Pancreas (tissue), 10 donors: ENCODE data around the gene TPH2. TPM values are rescaled to one million over a fixed set of nuclear protein-coding genes. Genes with fewer than 3 reads are reported as not detected.

Experiments
- ATAC-seq, 4 donors: fragments of 200-7000 bp; cut with Tn5 transposase; one replicate each; pipeline versions ENCODE4 v1.8.0 to v1.9.1; 2020; ENCODE audit warnings: mild to moderate bottlenecking in 4 of 4, moderate library complexity in 4 of 4
- DNase-seq, 6 donors: peaks; one replicate each; pipeline ENCODE4 v3.0.0-alpha.2; 2020
- FAIRE-seq: peaks from 2 replicates; lab custom pipeline; 2012; peaks lifted over from hg19 to GRCh38; lab: Jason Lieb, UNC
- H3K27ac ChIP-seq, 4 donors: fragments of 200-600 bp; sonication (generic); 1 replicate in 3 of 4; 2 replicates in 1 of 4; pipeline versions ENCODE4 v1.5.0 to v1.8.0; 2020
- H3K27me3 ChIP-seq, 4 donors: fragments of 200-600 bp; one replicate each; pipeline ENCODE4 v1.8.0; 2021
- H3K36me3 ChIP-seq, 3 donors: fragments of 200-600 bp; sonication (generic) in 1 of 3; one replicate each; pipeline versions ENCODE4 v1.5.0 to v1.8.0; 2020 to 2021
- H3K4me1 ChIP-seq, 3 donors: fragments of 200-600 bp; one replicate each; pipeline ENCODE4 v1.8.0; 2021
- H3K4me3 ChIP-seq, 4 donors: fragments of 200-600 bp; sonication (generic) in 2 of 4; one replicate each; pipeline versions ENCODE4 v1.5.0 to v1.8.0; 2020 to 2021
- H3K9me3 ChIP-seq, 4 donors: fragments of 200-600 bp; one replicate each; pipeline ENCODE4 v1.8.0; 2021
- CTCF ChIP-seq, 4 donors: fragments of 200-600 bp; sonication (generic) in 3 of 4; IDR thresholded peaks; one replicate each; pipeline versions ENCODE4 v1.5.0 to v1.8.0; 2021; ENCODE audit warnings: antibody characterized with exemption in 4 of 4
- WGBS, 2 donors: extraction: QIAGEN DNeasy Blood & Tissue Kit; methylation state at CpG; one replicate each; pipeline ENCODE4 v1.1.7; 2013; 5-methylcytosine and 5-hydroxymethylcytosine counted together
- intact Hi-C, 3 donors: fragments of 100-400 bp; cut with DNase I; formaldehyde crosslinking; loops; one replicate each; pipeline versions ENCODE4 v1.11.1 to v1.14.2; 2022
- polyA plus RNA-seq, 2 donors: library from polyadenylated mRNA; stranded (reverse); fragments of 200-250 nt; gene quantifications; one replicate each; pipeline ENCODE4 v1.2.3, GENCODE V29; 2013
- total RNA-seq, 6 donors: library from RNA; stranded (reverse); fragmentation: NEBNext Ultra II Directional in 4 of 6; extraction: Animal tissue kit (Norgen Biotek cat#: 25700) in 4 of 6; gene quantifications; one replicate each; pipeline versions ENCODE4 v1.2.1 to v1.2.4, GENCODE V29; 2021 to 2023
- donor health status: healthy with polysubstance abuse.
- donor health status: DM: no; HTN: no; CAD: no; lungs with moderate emphysema.
- donor health status: DM: no; HTN: no; CAD: no.
- donor health status: control.
- donor health status: control.
- donor health status: Bipolar disorder and iron deficiency.
- donor health status: DM: yes; HTN: yes; CAD: no.
- donor health status: DM: no; HTN: no; CAD: no.
- donor health status: DM: no; HTN: no; CAD: no.
- donor health status: DM: yes; HTN: yes; CAD: no.

The TPH2 gene
- total and polyA plus RNA-seq, 8 donors = not detected

DNA sequence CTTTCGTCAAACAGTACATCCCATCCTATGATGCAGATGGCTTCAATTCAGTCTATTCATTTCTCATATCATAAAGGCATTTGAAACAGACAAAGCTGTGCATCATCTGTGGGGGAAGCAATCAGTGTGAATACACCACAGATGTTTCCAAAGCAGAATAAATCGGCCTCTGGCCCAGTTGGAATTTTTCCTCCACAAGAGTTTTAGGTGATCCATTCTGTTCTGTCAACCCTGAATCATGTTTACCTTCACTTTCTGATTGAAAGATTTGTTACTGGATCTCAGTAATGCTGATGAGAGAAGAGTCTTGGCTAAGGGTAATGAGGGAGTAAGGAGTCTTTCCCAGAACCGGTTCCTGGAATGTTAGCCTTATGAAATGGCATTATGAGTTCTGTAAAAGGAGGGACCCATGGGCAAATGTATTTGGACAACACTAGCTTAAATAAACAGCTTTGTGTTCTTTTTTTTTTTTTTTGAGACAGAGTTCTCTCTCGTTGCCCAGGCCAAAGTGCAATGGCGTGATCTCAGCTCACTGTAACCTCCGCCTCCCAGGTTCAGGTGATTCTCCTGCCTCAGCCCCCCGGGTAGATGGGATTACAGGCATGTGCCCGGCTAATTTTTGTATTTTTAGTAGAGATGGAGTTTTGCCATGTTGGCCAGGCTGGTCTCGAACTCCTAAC is 62.5 kb downstream of the TPH2 start:
- intact Hi-C loops = no loop called here
- no peak overlapping the region for H3K27ac ChIP-seq
- no peaks in the 10 kb centered on the region for H3K36me3 ChIP-seq
- 76 to 80% methylated on average over 9 of the region's 9 CpGs for WGBS, 2 donors
- no peaks in the 10 kb centered on the region for H3K27me3 ChIP-seq
- H3K9me3 ChIP-seq = no peaks in the 10 kb centered on the region
- no peak for DNase-seq
- no peak for FAIRE-seq
- H3K4me3 ChIP-seq = no peak overlapping the region
- ATAC-seq = no peak
- no peaks in the 10 kb centered on the region for H3K4me1 ChIP-seq
- TF ChIP-seq CTCF (IDR thresholded peaks at IDR 0.05) = no peak

GRCh38 chr12:72006766-72007165 is 68.1 kb downstream of the TPH2 start:
- intact Hi-C loops = no loop called here
- WGBS, 2 donors = 66 to 76% methylated on average over 2 of the region's 2 CpGs
- FAIRE-seq (no peak), ATAC-seq (no peak), DNase-seq (no peak)
- no peak for TF ChIP-seq CTCF (IDR thresholded peaks at IDR 0.05)
- no peak overlapping the region for H3K4me3 ChIP-seq
- H3K27ac ChIP-seq = no peak overlapping the region
- no peaks in the 10 kb centered on the region for H3K27me3 ChIP-seq
- no peaks in the 10 kb centered on the region for H3K9me3 ChIP-seq
- no peaks in the 10 kb centered on the region for H3K36me3 ChIP-seq
- H3K4me1 ChIP-seq = no peaks in the 10 kb centered on the region

DNA sequence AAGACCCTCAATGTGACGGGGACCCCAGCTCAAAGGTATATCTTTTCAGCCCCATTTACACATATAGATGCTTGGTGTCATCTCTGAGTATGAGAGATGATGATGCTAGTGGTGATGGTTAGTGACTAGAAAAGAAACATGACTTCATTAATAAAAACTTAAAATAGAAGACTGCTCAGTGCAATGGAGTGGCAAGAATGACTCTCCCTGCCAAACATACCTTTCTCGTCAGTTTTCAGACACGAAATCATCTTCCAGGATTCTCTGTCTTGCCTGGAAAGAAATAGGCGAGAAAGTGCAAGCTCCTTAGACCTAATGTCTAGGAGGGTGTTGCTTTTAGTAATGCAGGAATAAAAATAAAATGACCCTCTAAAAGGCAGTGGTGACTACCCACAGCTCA is 71.7 kb downstream of the TPH2 start:
- no peaks in the 10 kb centered on the region for H3K9me3 ChIP-seq
- no peak for FAIRE-seq
- no peak for DNase-seq
- ATAC-seq = no peak
- intact Hi-C loops = no loop called here
- H3K27me3 ChIP-seq = no peaks in the 10 kb centered on the region
- TF ChIP-seq CTCF (IDR thresholded peaks at IDR 0.05) = no peak
- H3K27ac ChIP-seq = no peak overlapping the region
- no peaks in the 10 kb centered on the region for H3K36me3 ChIP-seq
- no peak overlapping the region for H3K4me3 ChIP-seq
- no peaks in the 10 kb centered on the region for H3K4me1 ChIP-seq
- 57 to 70% methylated on average over 4 of the region's 4 CpGs for WGBS, 2 donors

DNA sequence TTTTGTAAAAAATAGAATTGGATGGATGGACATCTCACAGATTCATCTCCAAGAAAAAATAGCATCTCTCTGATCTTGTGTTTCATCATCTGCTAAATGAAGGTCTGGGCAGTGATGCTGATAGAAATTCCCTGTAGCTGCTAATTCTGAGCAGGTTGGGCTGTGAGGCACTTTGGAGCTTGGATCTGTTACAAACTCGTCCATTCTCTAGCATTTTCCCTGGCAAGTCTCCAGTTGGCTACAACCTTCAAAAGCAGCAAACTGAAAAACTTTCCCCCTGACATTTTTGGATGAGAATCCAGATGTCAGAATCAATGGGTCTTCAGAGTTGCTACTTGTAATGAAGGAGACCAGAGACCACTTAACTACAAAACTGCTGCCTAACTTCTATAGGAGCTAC is 72.7 kb downstream of the TPH2 start:
- WGBS, 2 donors = 0 to 6% methylated on average over 1 of the region's 1 CpG
- H3K27ac ChIP-seq = no peak overlapping the region
- intact Hi-C loops = no loop called here
- H3K36me3 ChIP-seq = no peaks in the 10 kb centered on the region
- no peaks in the 10 kb centered on the region for H3K4me1 ChIP-seq
- no peaks in the 10 kb centered on the region for H3K9me3 ChIP-seq
- no peak for ATAC-seq
- no peak for FAIRE-seq
- H3K4me3 ChIP-seq = no peak overlapping the region
- no peak for TF ChIP-seq CTCF (IDR thresholded peaks at IDR 0.05)
- no peak for DNase-seq
- H3K27me3 ChIP-seq = no peaks in the 10 kb centered on the region

DNA sequence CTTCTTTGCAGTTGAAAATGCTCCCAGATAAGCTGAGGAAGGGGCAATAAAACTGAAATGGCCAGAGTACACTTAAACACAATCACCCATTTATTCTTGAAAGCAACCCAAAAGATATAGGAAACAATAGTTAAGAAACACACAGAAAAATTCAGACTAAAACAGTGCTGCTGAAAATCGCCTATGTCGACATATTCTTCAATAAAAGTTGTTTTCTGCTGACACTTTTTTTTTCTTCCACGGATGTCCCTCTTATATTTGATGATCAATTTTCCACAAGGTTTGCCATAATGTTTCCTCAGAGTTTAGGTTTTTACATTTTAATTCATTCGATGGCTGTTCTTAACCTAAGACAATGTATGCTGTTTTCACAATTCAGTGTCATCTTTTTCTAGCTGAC is 74.2 kb downstream of the TPH2 start:
- Histone ChIP-seq H3K4me3 (no peak overlapping the region), H3K36me3 (no peaks in the 10 kb centered on the region), H3K27ac (no peak overlapping the region), H3K4me1 (no peaks in the 10 kb centered on the region), H3K9me3 (no peaks in the 10 kb centered on the region), H3K27me3 (no peaks in the 10 kb centered on the region)
- intact Hi-C loops = no loop called here
- WGBS, 2 donors = 62 to 69% methylated on average over 4 of the region's 4 CpGs
- DNase-seq (no peak), FAIRE-seq (no peak), ATAC-seq (no peak)
- TF ChIP-seq CTCF (IDR thresholded peaks at IDR 0.05) = no peak
